HepG2 (cell line): ENCODE data around the gene MIER1. TPM values are rescaled to one million over a fixed set of nuclear protein-coding genes. Genes with fewer than 3 reads are reported as not detected.
A peak's percentile ranks its signal among the peaks of the same experiment; 100 is the strongest.

Experiments used
- CC2D1A ChIP-seq: sonication (generic); formaldehyde crosslinking; IDR thresholded peaks from 2 replicates; pipeline ENCODE4 v1.8.1; 2023; ENCODE audit warnings: mild to moderate bottlenecking, missing genetic modification reagents
- CHCHD3 ChIP-seq: sonication (generic); formaldehyde crosslinking; IDR thresholded peaks from 2 replicates; pipeline ENCODE4 v1.8.0; 2022; ENCODE audit warnings: mild to moderate bottlenecking, missing genetic modification reagents, moderate library complexity
- DPF2 ChIP-seq: sonication (generic); formaldehyde crosslinking; IDR thresholded peaks from 2 replicates; pipeline ENCODE4 v1.4.0; 2020; ENCODE audit warnings: mild to moderate bottlenecking, low read depth, missing genetic modification reagents, borderline replicate concordance
- ELF1 ChIP-seq: sonication (generic); formaldehyde crosslinking; IDR thresholded peaks from 2 replicates; pipeline ENCODE4 v1.4.0; 2020; ENCODE audit warnings: missing genetic modification reagents
- ELK4 ChIP-seq: sonication (generic); formaldehyde crosslinking; IDR thresholded peaks from 2 replicates; pipeline ENCODE4 v1.9.0; 2021; ENCODE audit warnings: missing genetic modification reagents, borderline replicate concordance
- IRF2 ChIP-seq: IDR thresholded peaks from 2 replicates; pipeline ENCODE4 v1.6.1; 2018; ENCODE audit warnings: missing genetic modification reagents, missing compliant biosample characterization
- JUNB ChIP-seq: sonication (generic); formaldehyde crosslinking; IDR thresholded peaks from 2 replicates; pipeline ENCODE4 v1.8.0; 2022; ENCODE audit warnings: missing genetic modification reagents, mild to moderate bottlenecking, borderline replicate concordance
- KIAA2018 ChIP-seq: sonication (generic); formaldehyde crosslinking; IDR thresholded peaks from 2 replicates; pipeline ENCODE4 v1.5.0; 2020; ENCODE audit warnings: mild to moderate bottlenecking, missing genetic modification reagents, borderline replicate concordance
- NFIB ChIP-seq: sonication (generic); formaldehyde crosslinking; IDR thresholded peaks from 2 replicates; pipeline ENCODE4 v1.9.0; 2021; ENCODE audit warnings: missing genetic modification reagents, mild to moderate bottlenecking, borderline replicate concordance
- PRPF4 ChIP-seq: fragments of 200-400 bp; formaldehyde crosslinking; IDR thresholded peaks from 2 replicates; pipeline ENCODE4 v1.6.1; 2016; ENCODE audit warnings: low read length, low read depth; ENCODE audit not compliant: poor library complexity, severe bottlenecking
- SPEN ChIP-seq: sonication (generic); formaldehyde crosslinking; IDR thresholded peaks from 2 replicates; pipeline ENCODE4 v1.5.1; 2020; ENCODE audit warnings: low read depth, mild to moderate bottlenecking, missing genetic modification reagents
- TFAP4 ChIP-seq: sonication (generic); IDR thresholded peaks from 2 replicates; pipeline ENCODE4 v1.6.1; 2016; ENCODE audit warnings: low read depth, borderline replicate concordance
- ZMYM3 ChIP-seq: sonication (generic); formaldehyde crosslinking; IDR thresholded peaks from 2 replicates; pipeline ENCODE4 v1.5.1; 2020; ENCODE audit warnings: mild to moderate bottlenecking, missing genetic modification reagents
- ZNF713 ChIP-seq: sonication (generic); formaldehyde crosslinking; IDR thresholded peaks from 2 replicates; pipeline ENCODE4 v1.4.0; 2020; ENCODE audit warnings: mild to moderate bottlenecking, missing genetic modification reagents
- ZNF782 ChIP-seq: sonication (generic); formaldehyde crosslinking; IDR thresholded peaks from 2 replicates; pipeline ENCODE4 v1.4.0; 2020; ENCODE audit warnings: missing genetic modification reagents, mild to moderate bottlenecking, borderline replicate concordance
- polyA plus RNA-seq, 8 experiments: library from polyadenylated mRNA; depleted of rRNA in 3 of 8; stranded (reverse) in 7 of 8; unstranded in 1 of 8; fragments of >200 nt; fragmentation: Illumina TruSeq in 4 of 8; extraction: Trizol in 4 of 8; gene quantifications; 2 replicates each; pipeline versions ENCODE4 v1.2.1 to v1.2.3, GENCODE V29; 2011 to 2016; ENCODE audit warnings: low read depth in 4 of 8, missing spikeins in 1 of 8, mixed read lengths in 1 of 8; ENCODE audit not compliant: insufficient read depth in 1 of 8
- total RNA-seq, 5 experiments: library from RNA; depleted of rRNA; stranded (reverse); fragments of >200 nt; fragmentation: Illumina TruSeq; extraction: Trizol; gene quantifications; 2 replicates each; pipeline ENCODE4 v1.2.3, GENCODE V29; 2016; ENCODE audit warnings: low read depth in 1 of 5

The MIER1 gene
- total and polyA plus RNA-seq, 2 of the 13 experiments (the other 11 are each of a cell fraction or from before 2014, with no cell fraction given) = 7.0 to 30.4 TPM

DNA sequence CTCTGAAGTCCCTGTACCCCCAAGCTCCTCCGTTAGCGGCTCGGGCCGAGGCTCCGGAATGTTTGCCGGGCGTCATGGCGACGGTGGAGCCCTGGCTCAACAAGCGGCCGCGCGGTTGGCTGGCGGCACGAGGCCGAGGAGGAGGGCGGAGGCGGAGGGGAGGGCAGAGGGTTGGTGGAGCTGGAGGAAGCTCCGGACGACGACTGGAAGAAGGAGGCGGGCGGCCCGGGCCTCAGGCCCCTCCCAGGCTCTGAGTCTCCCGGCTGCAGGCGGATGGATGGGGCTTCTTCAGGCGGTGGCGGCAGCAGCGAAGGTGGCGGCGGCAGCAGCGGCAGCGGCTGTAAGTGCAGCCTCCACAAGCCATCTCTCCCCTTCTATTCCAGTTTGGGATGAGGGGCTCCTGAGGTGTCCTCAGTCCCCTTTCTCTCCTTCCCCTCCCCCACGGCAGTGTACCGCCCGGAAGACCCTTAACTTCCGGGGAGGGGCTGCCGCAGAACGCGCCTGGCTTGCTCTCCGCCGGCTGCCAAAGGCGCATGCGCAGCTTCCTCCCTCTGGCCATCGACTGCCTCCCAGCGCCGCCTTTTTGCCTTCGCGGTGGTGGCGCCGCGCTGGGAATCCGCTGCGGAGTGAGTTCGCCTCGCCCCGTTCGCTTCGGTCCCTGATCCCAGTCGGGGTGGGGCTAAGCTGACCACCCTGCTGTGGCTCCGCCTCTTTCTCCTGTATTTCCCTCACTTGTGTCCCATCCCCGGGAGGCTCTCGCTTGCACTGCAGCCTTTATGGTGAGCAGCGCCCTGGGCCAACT is at the start of gene MIER1, which contains the start of gene DNAI4 (continued):
- peak; percentile 64; the same call in 1 of the 2 replicates for TF ChIP-seq ZNF782 (CRISPR knock-in tag)
- no peak for TF ChIP-seq TFAP4
- no peak for TF ChIP-seq NFIB (CRISPR knock-in tag)
- no peak for TF ChIP-seq ZMYM3
- no peak for TF ChIP-seq ELK4
- TF ChIP-seq PRPF4 = no peak
- no peak for TF ChIP-seq JUNB (CRISPR knock-in tag)
- no peak for TF ChIP-seq DPF2
- TF ChIP-seq SPEN (CRISPR knock-in tag) = no peak; the same call in 1 of the 2 replicates
- no peak for TF ChIP-seq ZNF713 (CRISPR knock-in tag)
- 0 out of 2 replicates have a peak, but pooled peaks have one; percentile 24 for TF ChIP-seq KIAA2018 (CRISPR knock-in tag)
- no peak for TF ChIP-seq CHCHD3
- peak; percentile 91 for TF ChIP-seq ELF1
- TF ChIP-seq CC2D1A (CRISPR knock-in tag) = no peak
- TF ChIP-seq IRF2 (CRISPR knock-in tag) = peak; percentile 88
